Large intestine (tissue), 3 donors: ENCODE results near the gene KDM5B. TPM values are rescaled to one million over a fixed set of nuclear protein-coding genes. Genes with fewer than 3 reads are reported as not detected.
"Not testable (repeated sequence)": the region's sequence is repeated elsewhere in the genome, so short reads cannot be mapped to it uniquely, and the experiment has no call there.

ENCODE experiments used
- DNase-seq, 2 donors: peaks; one replicate each; pipeline versions ENCODE4 v3.0.0 to v3.0.0-alpha.2; 2013
- H3K27ac ChIP-seq: one replicate; pipeline ENCODE4 v1.5.1; 2013; ENCODE audit warnings: low read length
- H3K27me3 ChIP-seq: 2 replicates; pipeline ENCODE4 v1.6.1; 2013; ENCODE audit warnings: low read length; ENCODE audit not compliant: control insufficient read depth, insufficient read depth
- H3K36me3 ChIP-seq: 2 replicates; pipeline ENCODE4 v1.6.1; 2013; ENCODE audit warnings: low read length; ENCODE audit not compliant: control insufficient read depth, insufficient read depth
- H3K4me1 ChIP-seq: one replicate; pipeline ENCODE4 v1.6.1; 2013; ENCODE audit warnings: low read length; ENCODE audit not compliant: control insufficient read depth, insufficient read depth
- H3K4me3 ChIP-seq: one replicate; pipeline ENCODE4 v1.5.1; 2013; ENCODE audit warnings: low read length
- H3K9me3 ChIP-seq: one replicate; pipeline ENCODE4 v1.6.1; 2013; ENCODE audit warnings: mild to moderate bottlenecking, low read depth, low read length, moderate library complexity; ENCODE audit not compliant: control insufficient read depth
- WGBS: methylation state at CpG from one replicate; pipeline ENCODE4 v1.1.5; 2013; ENCODE audit warnings: low lambda C conversion rate; ENCODE audit not compliant: insufficient coverage; 5-methylcytosine and 5-hydroxymethylcytosine counted together
- polyA plus RNA-seq: library from polyadenylated mRNA; unstranded; fragments of 120-200 nt; gene quantifications from one replicate; pipeline ENCODE4 v1.2.1, GENCODE V29; 2013

Gene KDM5B
- polyA plus RNA-seq, 1 donor = 39.7 TPM

DNA sequence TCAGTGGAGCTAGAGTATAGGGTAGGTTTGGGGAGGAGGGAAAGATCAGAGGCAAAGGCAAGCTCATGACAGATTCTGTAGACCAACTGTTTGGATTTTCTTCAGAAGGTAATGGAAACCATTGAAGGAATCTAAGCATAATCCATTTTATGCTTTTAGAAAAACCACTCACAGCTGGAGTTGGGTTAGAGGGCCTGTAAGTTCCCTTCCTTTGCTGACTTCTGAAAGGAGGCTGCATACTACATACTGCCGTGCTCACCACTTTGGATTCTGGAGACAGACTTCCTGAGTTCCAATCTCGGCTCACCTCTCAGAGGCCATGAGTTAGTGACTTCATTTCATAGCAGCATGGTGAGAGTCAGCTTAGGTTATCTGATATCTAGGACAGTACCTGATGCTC lies 91.6 kb downstream of the KDM5B start:
- no peak overlapping the region for H3K27ac ChIP-seq
- H3K36me3 ChIP-seq = no peaks in the 10 kb centered on the region
- peaks cover 12% of the 10 kb centered on the region for H3K27me3 ChIP-seq
- DNase-seq = no peak
- H3K4me3 ChIP-seq = no peak overlapping the region
- H3K4me1 ChIP-seq = no peaks in the 10 kb centered on the region
- no CpG with 5 or more reads among the region's 2 CpGs for WGBS
- H3K9me3 ChIP-seq = no peaks in the 10 kb centered on the region

DNA sequence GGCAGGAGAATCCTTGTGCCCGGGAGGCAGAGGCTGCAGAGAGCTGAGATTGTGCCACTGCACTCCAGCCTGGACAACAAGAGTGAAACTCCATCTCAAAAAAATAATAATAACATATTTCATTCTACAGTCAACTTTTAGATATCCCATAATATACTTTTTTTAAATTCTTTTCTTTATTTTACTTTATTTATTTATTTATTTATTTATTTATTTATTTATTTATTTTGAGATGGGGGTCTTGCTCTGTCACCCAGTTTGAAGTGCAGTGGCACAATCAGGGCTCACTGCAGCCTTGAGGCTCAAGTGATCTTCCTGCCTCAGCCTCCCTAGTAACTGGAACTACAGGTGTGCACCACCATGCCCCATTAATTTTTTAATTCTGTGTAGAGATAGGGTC lies 94.0 kb downstream of the KDM5B start:
- H3K9me3 ChIP-seq, H3K4me3 ChIP-seq, DNase-seq, H3K4me1 ChIP-seq, H3K36me3 ChIP-seq, H3K27ac ChIP-seq: not testable (repeated sequence)
- H3K27me3 ChIP-seq = peaks cover 34% of the 10 kb centered on the region
- no CpG with 5 or more reads among the region's 1 CpG for WGBS

DNA sequence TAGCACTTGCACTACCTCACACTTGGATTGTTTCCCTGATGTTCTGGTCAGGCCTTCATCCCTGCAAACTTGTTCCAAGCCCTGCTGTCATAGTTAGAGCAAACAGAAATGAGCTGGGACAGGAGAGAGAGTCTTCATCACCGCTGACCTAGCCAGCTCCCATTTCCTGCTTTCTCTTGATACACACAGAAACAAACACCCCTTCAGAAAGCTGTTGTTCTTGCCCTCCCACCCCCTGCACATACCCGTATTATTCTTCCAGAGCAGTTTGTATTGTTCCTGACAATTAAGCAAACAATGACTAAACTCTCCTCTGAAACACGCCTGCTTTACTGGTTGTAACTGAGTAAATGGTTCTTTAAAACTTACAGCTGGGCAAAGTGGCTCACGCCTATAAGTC lies 95.1 kb downstream of the KDM5B start:
- Histone ChIP-seq H3K4me3 (no peak overlapping the region), H3K27me3 (peaks cover 45% of the 10 kb centered on the region), H3K36me3 (no peaks in the 10 kb centered on the region), H3K27ac (peak overlapping the region; percentile 7), H3K9me3 (peaks cover 6% of the 10 kb centered on the region), H3K4me1 (peaks cover 10% of the 10 kb centered on the region)
- no CpG with 5 or more reads among the region's 4 CpGs for WGBS
- no peak for DNase-seq

DNA sequence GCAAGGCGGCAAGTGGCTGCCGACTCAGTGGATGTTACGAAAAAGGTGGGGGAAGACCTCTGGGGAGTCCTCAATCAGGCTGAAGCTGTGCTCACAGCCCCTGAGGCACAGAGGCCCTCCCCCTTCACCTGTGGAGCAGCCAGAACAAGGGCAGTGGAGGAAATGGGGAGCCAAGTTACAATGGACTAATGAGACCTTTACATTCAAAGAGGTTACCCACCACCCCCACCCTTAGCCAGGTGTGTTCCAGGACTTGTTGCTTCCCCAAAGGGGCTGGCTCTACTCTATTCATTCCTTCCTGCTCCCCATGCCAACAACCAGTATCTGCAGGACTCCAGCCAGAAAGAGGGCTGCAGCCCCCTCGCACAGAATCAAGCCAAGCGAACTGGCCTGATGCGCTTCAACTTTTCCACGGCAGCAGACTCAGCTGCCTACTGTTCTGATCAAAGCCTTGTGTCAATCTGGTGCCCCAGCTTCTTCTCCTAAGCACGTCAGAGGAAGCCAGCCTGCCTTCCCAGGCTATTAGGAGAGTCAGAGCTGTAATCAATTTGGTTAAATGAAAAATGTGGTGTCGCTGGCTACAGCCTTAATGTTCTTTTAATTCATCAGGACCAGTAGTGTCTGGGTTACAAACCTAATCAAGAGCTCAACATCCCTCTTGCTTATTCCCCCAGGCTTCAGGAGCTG lies 96.1 kb downstream of the KDM5B start:
- DNase-seq = no peak
- Histone ChIP-seq H3K36me3 (no peaks in the 10 kb centered on the region), H3K9me3 (peaks cover 6% of the 10 kb centered on the region), H3K4me1 (peaks cover 10% of the 10 kb centered on the region), H3K4me3 (no peak overlapping the region), H3K27ac (no peak overlapping the region), H3K27me3 (peaks cover 55% of the 10 kb centered on the region)
- WGBS = 100% methylated on average over 4 of the region's 9 CpGs

DNA sequence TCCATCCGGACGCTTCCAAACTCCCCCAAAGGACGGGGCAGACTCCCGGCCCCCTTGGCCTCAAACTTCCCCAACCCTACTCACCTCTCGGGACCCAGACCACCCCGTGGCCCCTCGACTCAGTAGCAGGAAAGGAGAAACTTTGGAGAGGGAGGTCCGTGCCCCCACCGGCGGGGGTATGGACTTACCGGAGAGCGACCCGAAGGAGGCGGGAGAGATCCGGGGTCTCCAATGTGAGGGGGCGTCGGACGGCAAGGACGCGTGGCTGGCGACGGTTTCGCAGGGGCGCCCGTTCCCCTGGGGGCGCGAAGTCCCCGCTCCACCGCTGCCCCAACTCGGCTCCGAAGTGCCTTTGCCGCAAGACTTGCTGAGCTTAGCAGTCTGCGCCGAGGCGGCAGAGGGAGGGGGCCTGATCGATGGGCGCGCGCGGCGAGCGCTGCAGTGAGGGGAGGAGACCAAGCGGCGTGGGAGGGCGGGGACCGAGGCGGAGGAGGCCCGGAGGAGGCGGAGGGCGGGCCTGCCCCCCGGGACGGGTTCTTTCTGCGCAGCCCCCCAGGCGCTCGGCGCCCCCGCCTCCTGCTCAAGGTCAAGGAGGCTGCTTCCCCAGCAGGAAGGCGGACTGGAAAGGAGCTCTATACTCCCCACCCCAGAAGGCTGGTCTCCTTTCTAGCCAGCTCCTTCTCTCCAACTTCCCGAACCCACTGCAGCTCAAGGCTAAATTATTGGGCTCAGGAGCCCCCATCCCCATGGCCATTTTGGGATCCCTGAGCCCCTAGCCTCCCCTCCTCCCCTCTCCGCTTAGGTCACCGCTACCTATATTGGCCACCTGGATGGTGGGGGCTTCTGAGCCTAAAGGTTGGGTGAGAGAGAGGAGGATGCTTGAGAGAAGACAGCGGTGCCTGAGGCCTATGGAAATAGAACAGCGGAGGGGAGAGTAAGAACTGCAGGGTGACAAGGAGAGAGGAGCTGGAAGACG lies 97.9 kb downstream of the KDM5B start, which contains the start of gene SYT2:
Gene SYT2 (minus strand): TSS at position 385 of the 976 bp plus-strand sequence. CDS start 104,682 bp downstream, outside the sequence.
- 60% methylated on average over 1 of the region's 64 CpGs for WGBS
- H3K27ac ChIP-seq = no peak within 1 kb of the TSS

DNA sequence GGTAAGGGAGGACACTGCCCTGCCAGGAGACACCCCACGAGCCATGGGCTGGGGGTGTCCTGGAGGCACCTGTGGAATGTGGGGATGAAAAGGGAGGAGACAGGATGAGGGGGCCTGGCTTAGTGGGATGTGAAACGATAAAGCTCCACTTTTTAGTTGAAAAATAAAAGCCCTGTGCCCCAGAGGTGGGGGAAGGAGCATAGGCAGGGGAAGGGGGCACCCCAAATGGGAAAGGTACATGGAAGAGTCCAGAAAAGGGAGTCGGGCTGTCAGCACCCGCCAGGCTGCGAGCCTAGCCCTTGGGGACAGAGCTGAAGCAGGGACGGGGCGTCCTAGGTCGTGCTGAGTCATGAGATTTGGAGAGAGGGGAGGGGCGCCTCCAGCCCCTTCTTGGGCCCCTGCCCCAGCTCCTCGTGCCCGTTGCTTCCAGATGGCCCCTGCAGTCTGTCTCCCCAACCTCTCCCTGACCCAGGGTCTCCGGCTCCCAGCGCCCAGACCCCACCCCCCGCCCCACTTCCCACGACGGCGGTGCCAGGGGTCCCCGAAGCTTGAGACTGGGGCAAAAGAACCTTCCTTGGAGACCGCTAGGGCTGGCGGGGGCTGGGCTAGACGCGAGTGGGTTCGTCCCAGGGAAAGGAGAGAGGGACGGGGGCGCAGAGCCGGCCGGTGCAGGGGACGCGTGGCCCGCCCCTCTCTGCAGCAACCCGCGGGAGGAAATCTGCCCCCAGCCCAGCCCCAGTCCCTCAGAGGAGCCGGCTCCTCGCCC lies 98.8 kb downstream of the KDM5B start:
- peaks cover 76% of the 10 kb centered on the region for H3K27me3 ChIP-seq

More for the DNA sequence above, 97.9 kb downstream of the KDM5B start, which contains the start of gene SYT2:
- Histone ChIP-seq H3K36me3 (no peaks in the 10 kb centered on the region), H3K9me3 (peaks cover 6% of the 10 kb centered on the region), H3K4me1 (peaks cover 10% of the 10 kb centered on the region), H3K4me3 (peak within 1 kb of the TSS; percentile 43), H3K27me3 (peaks cover 68% of the 10 kb centered on the region)
- peak; percentile 44 to 59 for DNase-seq

DNA sequence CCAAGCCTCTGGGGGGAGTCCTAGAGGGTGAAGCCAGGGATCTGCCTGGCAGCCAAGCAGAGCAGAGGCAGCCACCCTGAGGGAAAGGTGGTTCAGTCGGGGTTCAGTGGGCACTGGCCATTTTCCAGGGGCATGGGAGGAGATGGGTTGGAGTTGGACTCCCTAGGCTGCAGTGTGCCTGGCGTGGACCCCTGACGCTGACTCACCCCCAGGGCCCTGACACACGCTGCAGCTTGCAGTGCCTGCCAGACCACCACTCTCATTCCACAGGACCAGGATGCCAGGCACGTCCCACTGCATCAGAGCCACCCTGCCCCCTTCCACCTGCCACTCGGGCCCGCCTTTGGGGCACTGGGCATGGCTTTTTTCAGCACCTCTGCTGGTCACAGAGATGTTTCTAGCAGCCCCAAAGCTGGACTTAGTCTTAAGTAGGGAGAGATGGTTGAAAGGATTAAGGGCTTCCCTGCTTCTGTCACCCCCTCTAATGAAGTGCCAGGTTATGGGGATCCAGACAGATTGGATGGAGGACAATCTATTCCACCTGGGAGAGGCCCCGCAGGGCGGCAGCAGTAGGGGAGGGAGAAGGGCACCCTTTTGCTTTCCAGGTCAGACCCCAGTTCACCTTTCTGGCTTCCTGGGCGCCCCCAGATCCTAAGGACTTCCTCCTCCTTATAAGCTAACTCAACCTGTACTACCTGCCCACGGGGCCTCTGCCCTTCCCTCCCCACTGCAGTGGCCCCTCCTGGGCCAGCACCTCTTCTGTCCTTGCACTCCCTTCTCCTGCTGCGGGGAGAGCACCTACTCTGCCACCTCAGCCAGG lies 99.6 kb downstream of the KDM5B start:
- no peak for DNase-seq
- peaks cover 10% of the 10 kb centered on the region for H3K4me1 ChIP-seq
- peaks cover 83% of the 10 kb centered on the region for H3K27me3 ChIP-seq
- no CpG with 5 or more reads among the region's 12 CpGs for WGBS
- no peak overlapping the region for H3K27ac ChIP-seq
- H3K4me3 ChIP-seq = no peak overlapping the region
- peaks cover 6% of the 10 kb centered on the region for H3K9me3 ChIP-seq
- no peaks in the 10 kb centered on the region for H3K36me3 ChIP-seq

More for the DNA sequence above, 98.8 kb downstream of the KDM5B start:
- Histone ChIP-seq H3K4me3 (peak overlapping the region; percentile 43), H3K9me3 (peaks cover 6% of the 10 kb centered on the region), H3K27ac (no peak overlapping the region), H3K4me1 (peaks cover 10% of the 10 kb centered on the region), H3K36me3 (no peaks in the 10 kb centered on the region)
- no peak for DNase-seq
- WGBS = 0% methylated on average over 1 of the region's 34 CpGs

DNA sequence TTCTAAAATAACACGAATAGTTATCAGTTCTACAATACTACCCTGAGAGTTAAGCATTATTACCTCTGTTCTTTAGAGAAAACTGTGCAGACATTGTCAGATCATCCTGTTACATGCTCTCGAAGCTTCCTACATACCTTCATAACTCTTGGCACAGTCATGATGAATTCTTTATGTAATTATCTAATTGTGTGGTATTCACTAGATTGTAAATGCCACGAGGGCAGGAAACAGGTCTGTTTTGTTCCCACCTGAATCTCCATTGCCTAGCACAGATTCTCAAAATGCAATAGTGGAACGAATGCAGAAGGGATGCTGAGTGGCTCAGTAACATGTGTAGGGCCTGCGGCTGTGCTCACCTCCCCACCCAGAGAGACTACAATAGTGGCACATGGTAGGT lies 101.4 kb downstream of the KDM5B start:
- Histone ChIP-seq H3K27me3 (peaks cover 90% of the 10 kb centered on the region), H3K4me1 (peaks cover 10% of the 10 kb centered on the region), H3K27ac (no peak overlapping the region), H3K9me3 (peaks cover 6% of the 10 kb centered on the region), H3K4me3 (no peak overlapping the region), H3K36me3 (no peaks in the 10 kb centered on the region)
- DNase-seq = no peak
- WGBS = 80% methylated on average over 1 of the region's 5 CpGs

DNA sequence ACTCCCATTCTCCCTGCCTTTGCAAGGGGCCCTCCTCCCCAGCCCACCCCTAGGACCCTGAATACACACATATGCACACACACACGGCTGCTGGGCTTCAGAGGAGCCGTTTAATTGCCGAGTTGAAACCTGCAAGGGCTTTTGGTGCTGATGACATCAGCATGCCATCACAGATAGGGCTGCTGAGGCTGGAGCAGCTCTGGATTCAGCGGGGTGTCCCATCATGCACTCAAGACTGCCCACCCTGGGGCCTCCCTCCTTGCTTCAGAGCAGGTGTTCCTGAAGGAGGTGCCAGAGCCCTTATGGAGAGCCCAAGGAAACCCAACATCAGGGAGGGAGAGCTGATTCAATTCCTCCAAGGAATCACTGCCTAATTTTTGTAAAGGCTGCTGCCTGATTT lies 103.6 kb downstream of the KDM5B start:
- Histone ChIP-seq H3K9me3 (no peaks in the 10 kb centered on the region), H3K36me3 (no peaks in the 10 kb centered on the region), H3K4me3 (no peak overlapping the region), H3K27me3 (peaks cover 78% of the 10 kb centered on the region), H3K4me1 (peaks cover 5% of the 10 kb centered on the region), H3K27ac (no peak overlapping the region)
- WGBS = no CpG with 5 or more reads among the region's 4 CpGs
- DNase-seq = no peak
